Loucy (cell line): ENCODE data around the gene DOCK10.

Experiments
- EZH2phosphoT487 ChIP-seq: fragments of 200-600 bp; IDR thresholded peaks from 2 replicates; pipeline ENCODE4 v1.6.1; 2018; ENCODE audit warnings: antibody characterized with exemption, mild to moderate bottlenecking, moderate library complexity, borderline replicate concordance
- TF ChIP-seq, protein P1 (sequence below): fragments of 200-600 bp; sonication (generic); conservative IDR thresholded peaks from 2 replicates; pipeline ENCODE4 v1.5.1; 2014; ENCODE audit warnings: mild to moderate bottlenecking, antibody characterized with exemption, low read length

DNA sequence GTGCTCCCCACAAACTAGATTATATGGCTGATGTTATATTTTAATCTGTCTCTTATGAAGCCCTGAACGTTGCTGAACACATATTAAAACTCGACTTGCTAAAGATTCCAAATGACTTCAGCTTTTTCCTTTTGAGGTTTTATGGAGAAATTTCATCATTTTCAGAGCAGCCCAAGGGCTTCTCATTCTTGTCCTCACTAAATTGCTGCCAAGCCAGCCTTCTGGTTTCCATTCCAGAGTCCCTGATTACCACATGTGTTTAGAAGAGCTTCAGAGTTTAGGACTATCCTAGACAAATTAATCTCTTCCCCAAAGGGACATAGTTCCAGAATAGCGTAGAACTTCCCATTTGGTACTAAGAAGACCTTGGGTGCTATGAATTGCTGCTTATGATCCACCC, 248.3 kb downstream of the DOCK10 start:
- TF ChIP-seq, protein P1, sequence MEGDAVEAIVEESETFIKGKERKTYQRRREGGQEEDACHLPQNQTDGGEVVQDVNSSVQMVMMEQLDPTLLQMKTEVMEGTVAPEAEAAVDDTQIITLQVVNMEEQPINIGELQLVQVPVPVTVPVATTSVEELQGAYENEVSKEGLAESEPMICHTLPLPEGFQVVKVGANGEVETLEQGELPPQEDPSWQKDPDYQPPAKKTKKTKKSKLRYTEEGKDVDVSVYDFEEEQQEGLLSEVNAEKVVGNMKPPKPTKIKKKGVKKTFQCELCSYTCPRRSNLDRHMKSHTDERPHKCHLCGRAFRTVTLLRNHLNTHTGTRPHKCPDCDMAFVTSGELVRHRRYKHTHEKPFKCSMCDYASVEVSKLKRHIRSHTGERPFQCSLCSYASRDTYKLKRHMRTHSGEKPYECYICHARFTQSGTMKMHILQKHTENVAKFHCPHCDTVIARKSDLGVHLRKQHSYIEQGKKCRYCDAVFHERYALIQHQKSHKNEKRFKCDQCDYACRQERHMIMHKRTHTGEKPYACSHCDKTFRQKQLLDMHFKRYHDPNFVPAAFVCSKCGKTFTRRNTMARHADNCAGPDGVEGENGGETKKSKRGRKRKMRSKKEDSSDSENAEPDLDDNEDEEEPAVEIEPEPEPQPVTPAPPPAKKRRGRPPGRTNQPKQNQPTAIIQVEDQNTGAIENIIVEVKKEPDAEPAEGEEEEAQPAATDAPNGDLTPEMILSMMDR = no peak
- no peak for TF ChIP-seq EZH2phosphoT487
